GM19397 (cell line): ENCODE data around the gene RBM33.
"Not testable (repeated sequence)": the region's sequence is repeated elsewhere in the genome, so short reads cannot be mapped to it uniquely, and the experiment has no call there.

Source experiments
- ATAC-seq: cut with Tn5 transposase; IDR thresholded peaks from one replicate; pipeline ENCODE4 v1.9.1; 2021; ENCODE audit warnings: mild to moderate bottlenecking, moderate library complexity; ENCODE audit not compliant: unreplicated experiment

Gene RBM33, protein sequence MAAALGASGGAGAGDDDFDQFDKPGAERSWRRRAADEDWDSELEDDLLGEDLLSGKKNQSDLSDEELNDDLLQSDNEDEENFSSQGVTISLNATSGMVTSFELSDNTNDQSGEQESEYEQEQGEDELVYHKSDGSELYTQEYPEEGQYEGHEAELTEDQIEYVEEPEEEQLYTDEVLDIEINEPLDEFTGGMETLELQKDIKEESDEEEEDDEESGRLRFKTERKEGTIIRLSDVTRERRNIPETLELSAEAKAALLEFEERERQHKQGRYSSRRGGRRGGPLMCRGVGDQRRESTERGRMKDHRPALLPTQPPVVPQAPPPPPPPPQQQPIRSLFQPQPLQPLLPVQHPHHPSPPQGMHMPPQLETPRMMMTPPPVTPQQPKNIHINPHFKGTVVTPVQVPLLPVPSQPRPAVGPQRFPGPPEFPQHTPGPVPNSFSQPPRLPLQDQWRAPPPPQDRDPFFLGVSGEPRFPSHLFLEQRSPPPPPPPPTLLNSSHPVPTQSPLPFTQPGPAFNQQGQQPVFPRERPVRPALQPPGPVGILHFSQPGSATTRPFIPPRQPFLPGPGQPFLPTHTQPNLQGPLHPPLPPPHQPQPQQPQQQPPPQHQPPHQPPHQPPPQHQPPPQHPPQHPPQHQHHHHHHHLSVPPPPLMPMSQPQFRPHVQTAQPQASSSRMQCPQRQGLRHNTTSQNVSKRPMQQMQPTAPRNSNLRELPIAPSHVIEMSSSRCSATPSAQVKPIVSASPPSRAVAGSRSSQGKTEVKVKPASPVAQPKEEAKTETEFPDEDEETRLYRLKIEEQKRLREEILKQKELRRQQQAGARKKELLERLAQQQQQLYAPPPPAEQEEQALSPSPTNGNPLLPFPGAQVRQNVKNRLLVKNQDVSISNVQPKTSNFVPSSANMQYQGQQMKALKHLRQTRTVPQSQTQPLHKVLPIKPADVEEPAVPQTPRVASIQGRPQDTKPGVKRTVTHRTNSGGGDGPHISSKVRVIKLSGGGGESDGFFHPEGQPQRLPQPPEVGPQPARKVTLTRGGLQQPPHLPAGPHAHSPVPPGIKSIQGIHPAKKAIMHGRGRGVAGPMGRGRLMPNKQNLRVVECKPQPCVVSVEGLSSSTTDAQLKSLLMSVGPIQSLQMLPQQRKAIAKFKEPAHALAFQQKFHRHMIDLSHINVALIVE

DNA sequence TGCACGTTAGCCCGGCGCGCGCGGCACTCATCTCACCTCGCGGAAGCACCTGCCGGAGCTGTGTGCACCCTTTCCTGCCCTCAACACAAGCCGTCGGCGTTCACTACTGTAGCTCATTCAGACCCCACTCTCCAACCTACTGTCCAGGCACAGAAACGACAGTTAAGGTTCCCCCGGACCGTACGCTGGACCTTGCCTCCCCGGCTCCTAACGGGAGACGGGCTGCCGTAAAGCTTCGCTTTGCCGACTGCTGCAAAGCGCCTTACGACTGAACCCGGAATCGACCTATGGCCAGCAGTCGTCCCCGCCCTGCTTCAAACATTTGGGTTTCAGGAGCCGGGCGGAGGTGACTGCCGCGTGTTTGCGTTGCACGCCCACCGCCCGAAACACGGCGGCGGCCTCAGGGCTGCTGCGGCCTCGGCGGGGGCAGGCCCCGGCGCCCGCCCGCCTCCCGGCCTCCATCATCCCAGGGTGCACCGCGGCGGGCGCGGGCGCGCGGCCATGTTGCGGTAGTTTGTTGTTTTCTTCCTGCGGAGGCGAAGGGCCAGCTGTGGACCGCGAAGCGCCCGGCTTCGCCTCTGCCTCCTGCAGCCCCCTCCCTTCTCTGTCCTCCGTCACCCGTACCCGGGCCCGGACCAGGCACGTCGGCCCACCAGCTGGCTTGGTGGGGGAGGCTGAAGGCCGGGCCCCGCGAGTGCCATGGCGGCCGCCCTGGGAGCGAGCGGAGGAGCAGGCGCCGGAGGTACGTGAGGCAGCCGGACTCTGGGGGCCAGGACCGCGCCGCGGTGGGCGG is at the start of gene RBM33:
RBM33 (plus strand) TSS at position 484 of the 793 bp plus-strand sequence; CDS start at position 700, 216 bp downstream.
- ATAC-seq, result peak; percentile 79

DNA sequence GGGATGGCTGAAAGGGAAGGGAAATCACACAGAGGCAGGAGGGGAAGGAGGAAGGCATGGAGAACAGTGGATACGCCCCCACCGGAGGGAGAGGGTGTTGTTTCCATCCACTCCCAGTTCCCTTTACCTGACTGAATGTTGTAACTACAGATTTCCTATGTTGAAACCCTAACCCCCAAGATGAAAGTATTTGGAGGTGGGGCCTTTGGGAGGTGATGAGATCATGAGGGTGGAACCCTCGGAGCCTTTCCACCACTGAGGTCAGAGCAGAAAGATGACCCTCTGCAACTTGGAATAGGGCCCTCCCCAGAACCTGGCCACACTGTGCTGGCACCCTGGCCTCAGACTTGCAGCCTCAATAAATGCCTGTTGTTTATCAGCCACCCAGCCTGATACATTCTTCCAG is 49.5 kb upstream of the RBM33 start:
- ATAC-seq, result no peak

DNA sequence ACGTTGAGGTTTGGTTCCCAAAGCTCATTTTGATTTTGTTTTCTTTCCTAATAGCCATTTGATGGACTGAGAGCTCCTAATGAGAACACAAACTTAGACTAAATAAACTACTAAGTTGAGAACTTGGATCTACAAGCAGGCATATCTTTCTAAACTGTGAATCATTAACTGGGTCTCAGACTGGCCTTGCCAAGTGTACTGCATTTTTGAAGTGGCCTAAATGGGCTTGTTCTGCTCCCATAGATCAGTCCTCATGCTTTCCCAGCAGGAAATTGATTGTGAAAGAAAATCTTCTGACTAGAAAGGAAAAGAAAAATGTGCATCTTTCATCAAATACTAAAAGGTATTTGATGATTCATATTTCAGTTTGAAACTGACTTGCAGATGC is 46.7 kb upstream of the RBM33 start:
- ATAC-seq, result no peak

DNA sequence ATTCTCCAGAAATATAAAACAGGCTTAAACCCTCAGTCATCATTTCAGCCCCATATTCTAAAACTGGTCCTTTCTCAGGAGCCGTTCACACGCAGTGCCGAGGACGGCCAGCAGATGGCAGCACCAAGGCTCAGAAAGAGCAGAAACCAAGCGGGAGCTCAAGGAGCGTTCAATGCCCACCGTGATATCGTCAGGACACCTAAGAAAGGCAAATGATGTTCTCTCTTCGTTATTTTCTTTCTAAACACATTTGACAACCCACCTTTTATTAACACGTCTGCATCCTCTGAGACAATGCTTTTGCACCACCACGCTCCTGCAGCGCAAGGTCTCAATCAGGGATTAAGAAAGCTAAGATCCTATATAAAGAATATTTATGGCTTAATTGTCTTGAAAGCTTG is 45.7 kb upstream of the RBM33 start:
- ATAC-seq, result no peak

DNA sequence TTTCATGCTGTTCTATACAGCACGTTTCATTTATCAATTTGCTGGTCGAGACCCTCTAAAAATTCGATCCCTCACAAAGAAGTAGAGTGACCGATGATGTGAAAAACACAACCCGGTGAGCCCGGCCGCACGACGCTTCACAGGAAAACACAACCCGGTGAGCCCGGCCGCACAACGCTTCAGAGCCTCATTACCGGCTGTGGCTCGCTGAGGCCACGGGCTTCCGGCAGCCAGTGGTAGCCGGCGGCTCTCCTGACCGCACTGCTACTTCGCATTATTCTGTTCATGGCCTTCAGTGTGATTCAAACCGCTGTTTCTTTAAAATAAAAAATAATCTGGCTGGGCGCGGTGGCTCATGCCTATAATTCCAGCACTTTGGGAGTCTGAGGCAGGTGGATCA is 42.3 kb upstream of the RBM33 start:
- no peak for ATAC-seq

DNA sequence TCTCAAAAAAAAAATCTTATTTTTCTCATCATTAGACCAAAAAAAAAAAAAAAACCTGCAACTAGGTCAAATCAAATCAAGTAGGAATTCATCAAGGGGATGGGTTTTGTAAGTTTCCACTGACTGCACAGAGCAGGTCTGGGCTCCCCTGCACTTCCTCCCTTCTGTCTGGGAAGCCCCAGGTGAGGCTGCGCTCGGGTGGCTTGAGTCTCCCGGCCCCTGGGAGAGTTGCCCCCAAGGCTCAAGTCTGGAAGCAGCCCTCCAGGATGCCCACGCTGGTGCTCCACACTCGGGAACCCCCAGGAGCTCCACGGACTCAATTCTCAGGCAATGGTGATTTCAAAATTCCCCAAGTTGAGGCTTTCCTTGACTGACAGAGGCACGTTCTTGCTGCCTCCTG is 41.7 kb upstream of the RBM33 start:
- ATAC-seq, result no peak

DNA sequence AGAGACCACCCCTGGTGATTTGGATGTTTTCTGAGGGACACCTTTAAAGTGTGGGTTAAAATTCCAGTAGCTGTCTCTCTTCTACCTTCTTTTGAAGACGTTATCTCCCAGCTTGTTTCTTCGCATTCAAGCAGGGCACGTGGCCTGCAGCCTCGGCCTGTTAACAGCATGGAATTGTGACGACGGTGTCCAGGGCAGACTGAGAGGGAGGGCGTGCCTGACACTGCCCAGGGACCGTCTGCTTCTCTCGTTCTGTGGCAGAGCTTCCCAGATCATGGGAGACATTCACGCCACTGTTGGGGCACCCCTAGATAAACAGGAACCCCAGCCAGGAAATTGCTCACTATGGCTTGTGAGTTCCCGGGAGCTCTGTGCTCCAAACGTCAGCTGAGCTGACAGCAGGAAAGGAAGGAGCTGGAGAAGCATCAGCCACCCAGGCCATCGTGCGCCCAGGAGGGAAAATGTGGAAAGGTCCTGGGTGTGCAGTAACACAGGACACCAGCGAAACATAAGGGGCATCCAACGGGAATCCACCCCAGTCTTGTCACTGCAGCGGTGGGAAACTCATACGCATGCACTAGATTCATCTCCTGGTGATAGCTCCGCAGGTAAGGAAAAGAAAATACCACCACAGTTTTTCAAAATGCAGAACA is 41.1 kb upstream of the RBM33 start:
- ATAC-seq, result no peak

DNA sequence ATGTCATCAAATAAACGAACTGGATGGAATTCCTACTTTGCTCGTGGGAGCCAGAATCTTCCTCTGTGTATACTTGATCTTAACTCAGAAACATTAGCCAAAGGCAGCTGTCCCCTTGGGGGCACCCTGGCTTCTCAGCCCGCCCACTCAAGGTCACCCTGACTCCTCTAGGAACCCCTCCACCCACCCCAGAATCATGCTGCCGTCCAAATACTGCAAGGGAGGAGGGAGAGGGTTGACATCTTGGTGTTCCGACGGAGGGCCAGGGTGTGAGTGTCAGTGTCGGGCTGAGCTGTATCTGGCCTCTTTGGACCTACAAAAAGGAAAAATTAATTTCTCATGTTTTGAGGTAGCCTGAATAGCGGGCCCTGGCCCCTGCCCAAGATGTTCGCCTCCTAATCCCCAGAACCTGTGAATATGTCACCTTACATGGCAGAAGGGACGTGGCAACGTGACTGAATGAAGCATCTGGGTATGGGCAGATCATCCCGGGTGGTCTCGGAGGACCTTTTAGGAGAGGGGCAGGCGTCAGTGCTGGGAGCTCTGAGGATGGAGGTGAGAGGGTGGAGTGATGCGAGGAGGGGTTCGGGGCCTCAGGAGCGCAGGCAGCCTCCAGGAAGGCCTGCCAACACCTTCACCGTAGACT is 40.5 kb upstream of the RBM33 start:
- ATAC-seq, result no peak

DNA sequence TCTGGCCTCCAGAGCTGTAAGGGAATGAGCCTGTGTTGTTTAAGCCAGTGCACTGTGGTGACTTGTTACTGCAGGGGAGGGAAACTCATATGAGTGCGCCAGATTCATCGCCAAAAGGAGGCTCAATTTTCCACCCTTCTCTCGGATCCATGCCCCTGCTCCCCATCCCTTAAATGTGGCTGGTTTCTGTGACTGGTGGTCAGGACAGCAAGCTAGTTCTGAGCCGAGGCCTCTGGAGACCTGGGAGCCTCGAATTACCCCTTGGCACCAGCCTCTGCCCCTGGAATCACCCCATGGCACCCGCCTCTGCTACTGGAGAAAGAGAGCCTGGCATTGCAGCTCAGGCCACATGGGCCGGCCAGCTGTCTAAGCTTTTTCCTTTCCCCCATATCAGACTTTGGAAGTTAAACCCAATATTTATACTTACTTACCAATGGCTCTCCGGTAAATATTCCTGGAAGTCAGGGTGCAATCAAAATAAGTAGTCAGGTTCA is 39.9 kb upstream of the RBM33 start:
- no peak for ATAC-seq

DNA sequence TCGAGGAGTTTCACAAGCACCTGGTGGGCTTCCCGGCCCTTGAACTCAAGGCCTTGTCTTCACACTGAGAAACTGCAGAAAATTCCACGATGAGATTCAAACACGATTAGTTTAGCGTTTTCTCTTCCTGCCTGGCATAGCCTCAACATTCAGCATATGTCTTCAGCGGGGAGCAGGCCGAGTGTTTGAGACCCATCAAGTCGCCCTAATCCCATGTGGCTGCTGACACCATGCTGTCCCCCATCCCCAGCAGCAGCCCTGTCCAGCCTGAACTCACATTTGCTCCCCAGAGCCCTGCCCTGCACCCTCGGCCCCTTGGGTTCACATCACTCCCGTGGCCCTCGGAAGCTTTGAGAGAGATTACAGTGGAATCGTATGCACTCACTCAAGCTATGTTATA is 35.3 kb upstream of the RBM33 start:
- ATAC-seq, result no peak

DNA sequence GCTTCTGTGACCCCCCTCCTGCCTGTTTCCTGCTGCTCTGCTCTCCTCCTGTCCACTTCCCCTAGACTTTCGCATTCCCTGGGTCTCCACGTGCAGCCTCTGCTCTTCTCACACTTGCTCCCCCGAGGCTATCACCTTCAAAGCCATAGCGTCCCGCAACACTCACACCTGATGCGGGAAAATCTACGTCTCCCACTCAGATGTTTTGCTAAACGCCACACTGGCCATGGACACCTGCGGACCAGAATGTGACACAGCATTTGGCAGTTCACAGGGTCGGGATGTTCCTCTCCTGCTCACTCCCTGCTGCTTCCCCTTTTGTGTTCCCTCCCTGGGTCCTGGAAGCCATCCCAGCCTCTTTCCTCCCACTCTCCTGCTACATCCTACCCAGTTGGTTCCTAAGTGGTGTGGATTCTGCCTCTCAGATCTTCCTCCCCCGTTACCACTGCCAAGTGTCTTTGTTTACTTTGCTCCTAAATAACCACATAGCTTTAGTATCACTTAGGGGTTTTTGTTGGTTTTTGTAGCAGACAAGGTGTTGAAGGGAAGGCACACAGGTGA is 33.7 kb upstream of the RBM33 start:
- no peak for ATAC-seq

DNA sequence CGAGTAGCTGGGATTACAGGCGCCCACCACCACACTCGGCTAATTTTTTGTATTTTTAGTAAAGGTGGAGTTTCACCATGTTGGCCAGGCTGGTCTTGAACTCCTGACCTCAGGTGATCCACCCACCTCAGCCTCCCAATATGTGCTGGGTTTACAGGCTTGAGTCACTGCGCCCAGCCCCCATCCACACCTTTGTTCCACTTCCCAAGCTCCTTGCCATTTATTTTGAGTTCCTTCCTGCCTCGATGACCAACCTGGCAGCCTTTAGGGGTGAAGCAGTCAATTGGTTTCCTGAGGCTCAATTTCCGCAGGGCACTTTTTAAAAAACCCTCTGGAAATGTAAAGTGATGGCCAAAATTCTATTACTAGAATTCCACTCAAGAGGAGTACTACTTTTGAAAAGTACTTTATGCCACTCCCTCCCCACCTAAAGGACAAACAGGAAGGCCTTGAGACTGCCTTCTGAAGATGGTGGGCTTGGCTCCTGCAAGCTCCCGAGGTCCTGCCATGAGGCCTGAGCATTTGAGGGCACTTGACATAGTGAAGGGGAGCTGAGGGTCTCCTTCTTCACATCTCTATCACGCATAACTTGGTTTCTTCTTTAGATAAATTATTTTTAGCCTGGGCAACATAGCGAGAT is 32.5 kb upstream of the RBM33 start:
- ATAC-seq, result no peak

DNA sequence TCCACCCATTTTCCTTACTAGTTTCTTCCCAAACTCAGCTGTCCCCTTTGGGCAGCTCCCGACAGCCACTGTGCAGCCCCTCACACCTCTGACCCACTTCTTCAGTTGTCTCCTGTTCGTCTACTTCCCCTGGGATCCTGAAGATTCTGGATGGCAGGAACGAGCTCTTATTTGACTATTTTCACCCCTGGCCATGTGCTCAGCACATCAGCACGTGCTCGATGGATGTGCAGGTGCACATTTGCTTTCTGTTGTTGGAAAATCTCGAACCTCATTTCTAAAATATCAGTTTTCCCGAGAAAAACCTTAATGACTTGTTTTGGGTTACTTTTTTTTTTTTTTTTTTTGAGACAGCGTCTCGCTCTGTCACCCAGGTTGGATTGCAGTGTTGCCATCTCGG is 31.8 kb upstream of the RBM33 start:
- ATAC-seq, result no peak

DNA sequence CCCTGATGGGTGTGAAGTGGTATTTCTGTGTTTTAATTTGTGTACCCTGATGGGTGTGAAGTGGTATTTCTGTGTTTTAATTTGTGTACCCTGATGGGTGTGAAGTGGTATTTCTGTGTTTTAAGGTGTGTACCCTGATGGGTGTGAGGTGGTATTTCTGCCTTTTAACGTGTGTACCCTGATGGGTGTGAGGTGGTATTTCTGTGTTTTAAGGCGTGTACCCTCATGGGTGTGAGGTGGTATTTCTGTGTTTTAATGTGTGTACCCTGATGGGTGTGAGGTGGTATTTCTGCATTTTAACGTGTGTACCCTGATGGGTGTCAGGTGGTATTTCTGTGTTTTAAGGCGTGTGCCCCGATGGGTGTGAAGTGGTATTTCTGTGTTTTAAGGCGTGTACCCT is 29.4 kb upstream of the RBM33 start:
- not testable (repeated sequence) for ATAC-seq

DNA sequence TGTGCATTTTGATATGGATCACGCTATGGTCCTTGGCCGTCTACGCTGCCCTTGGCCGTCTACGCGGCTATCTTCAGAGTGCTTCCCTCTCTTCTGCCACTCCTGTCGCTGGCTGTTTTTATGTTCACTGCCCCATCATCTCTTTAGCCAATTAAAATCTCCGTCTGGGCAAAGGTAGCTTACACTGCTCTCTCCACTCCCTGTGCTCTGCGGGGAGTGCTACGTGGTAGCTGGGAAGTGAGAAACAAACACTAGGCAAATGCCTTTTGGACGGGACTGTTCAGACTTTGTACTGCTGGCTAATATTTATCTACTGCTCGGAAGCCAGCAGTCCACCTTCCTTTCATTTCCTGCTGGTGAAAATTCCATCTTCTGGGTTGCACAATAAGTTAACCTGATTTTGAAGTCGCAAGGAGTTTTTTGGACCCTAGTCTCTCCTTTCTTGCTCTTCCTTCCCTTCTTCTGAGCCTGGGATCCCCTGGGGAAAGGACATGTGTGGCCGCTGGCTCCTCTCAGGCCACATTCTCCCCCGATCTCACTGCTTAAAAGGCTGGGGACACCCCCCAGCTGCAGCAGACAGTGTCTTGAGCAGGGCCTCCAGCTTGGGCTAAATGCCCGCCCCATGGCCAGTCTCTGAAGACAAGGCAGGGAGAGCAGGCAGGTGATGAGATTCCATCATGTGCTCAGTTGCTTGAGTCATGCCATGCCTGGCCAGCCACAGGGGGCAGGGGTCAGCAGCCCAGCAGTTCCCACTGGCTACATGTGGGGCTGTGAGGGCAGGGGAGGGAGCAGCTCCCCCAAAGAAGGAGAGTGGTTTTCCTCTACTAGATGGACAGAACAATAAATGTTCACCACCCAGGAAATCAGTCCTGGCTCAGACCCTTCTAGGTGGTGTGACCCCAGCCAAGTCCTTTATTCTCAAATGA is 25.5 kb upstream of the RBM33 start:
- no peak for ATAC-seq

DNA sequence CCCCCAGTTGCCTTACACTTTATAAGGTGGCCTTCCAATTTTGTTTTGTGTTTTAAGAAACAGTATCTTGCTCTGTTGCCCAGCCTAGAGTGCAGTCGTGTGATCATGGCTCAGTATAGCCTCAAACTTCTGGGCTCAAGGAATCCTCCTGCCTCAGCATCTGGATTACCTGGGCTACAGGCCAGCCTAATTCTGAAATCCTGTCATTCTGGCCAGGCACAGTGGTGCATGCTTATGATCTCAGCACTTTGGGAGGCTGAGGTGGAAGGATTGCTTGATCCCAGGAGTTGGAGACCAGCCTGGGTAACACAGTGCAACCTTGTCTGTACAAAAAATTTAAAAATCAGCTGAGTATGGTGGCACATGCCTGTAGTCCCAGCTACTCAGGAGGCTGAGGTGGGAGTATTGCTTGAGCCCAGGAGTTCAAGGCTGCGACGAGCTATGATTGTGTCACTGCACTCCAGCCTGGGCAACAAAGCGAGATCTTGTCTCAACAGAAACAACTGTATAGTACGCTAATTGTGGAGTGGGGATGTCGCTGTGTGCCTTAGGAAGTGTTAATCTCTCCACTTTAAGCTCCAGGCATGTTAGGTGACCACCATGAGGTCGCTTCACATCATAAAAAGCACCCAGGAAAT is 24.7 kb upstream of the RBM33 start:
- no peak for ATAC-seq

DNA sequence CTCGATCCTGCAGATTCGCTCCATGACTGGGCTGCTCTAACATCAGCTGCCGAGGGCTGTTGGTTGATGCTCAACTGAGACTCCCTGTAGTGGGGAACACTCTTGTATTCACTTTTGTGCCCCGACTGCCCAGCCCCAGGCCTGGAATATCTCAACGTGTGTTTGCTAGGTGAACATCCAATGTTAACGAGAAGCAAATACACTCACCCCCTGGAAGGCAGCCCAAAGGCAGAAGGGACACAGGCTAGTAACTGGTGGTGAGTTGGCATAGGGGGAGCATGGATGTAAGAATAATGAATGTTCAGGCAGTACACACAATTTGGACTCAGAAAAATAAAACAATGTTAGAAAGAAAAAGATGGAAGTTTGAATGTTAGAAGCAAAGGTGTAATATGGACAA is 24.0 kb upstream of the RBM33 start:
- ATAC-seq, result no peak
